Measurements from ENCODE around the gene TRRAP. TPM values are rescaled to one million over a fixed set of nuclear protein-coding genes. Genes with fewer than 3 reads are reported as not detected.

TRRAP gene
- total and polyA plus RNA-seq, 8 donors, result 4.3 to 38.0 (median 15.7) TPM

GRCh38 chr7:98922392-98923187 is 44.3 kb downstream of the TRRAP start:
- Histone ChIP-seq H3K27me3 (no peaks in the 10 kb centered on the region), H3K27ac (no peak overlapping the region), H3K9me3 (no peaks in the 10 kb centered on the region), H3K4me1 (peaks cover 0 to 13% (median 9%) of the 10 kb centered on the region in 4 donors), H3K4me3 (no peak overlapping the region), H3K36me3 (peaks cover 79 to 100% (median 100%) of the 10 kb centered on the region in 4 donors)
- whole genome bisulfite sequencing, 5 donors, result 65 to 76% (median 69%) methylated on average over 12 of the region's 12 CpGs
- TF ChIP-seq EP300 (IDR thresholded peaks at IDR 0.05), result no peak
- TF ChIP-seq POLR2A (IDR thresholded peaks at IDR 0.05), result no peak
- TF ChIP-seq POLR2AphosphoS5 (IDR thresholded peaks at IDR 0.05), result peak in 1 of 3 donors; percentile 7
- intact Hi-C loops (cut with DNase I; ENCODE audit: low total_unique reads), result no loop called here
- DNase-seq, result peak; percentile 34 to 52

DNA sequence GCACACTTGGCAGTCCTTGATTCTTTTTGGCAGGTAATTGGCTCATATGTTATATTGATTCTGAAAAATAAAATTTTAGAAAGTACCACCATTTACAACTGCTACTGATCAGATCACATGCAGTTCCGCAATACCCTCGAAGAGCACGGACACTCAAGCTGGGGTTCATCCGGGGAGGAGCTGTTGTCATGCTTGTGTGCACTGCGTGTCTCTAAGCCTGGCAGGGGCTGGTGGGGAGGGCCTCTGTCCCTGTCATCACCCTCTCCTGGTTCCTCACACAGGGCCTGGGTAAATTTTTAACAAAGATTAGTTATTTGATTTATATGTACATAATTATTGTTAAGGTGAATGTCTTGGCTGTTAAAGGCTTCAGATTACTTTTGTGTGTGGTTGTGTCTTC is 45.2 kb downstream of the TRRAP start:
- Histone ChIP-seq H3K4me3 (no peak overlapping the region), H3K27me3 (no peaks in the 10 kb centered on the region), H3K9me3 (no peaks in the 10 kb centered on the region), H3K36me3 (peaks cover 79 to 100% (median 100%) of the 10 kb centered on the region in 4 donors), H3K27ac (no peak overlapping the region), H3K4me1 (peaks cover 0 to 13% (median 9%) of the 10 kb centered on the region in 4 donors)
- 96 to 98% (median 97%) methylated on average over 5 of the region's 5 CpGs for WGBS, 5 donors
- no peak for DNase-seq
- no peak for TF ChIP-seq POLR2A (IDR thresholded peaks at IDR 0.05)
- intact Hi-C loops (cut with DNase I; ENCODE audit: low total_unique reads), result no loop called here

DNA sequence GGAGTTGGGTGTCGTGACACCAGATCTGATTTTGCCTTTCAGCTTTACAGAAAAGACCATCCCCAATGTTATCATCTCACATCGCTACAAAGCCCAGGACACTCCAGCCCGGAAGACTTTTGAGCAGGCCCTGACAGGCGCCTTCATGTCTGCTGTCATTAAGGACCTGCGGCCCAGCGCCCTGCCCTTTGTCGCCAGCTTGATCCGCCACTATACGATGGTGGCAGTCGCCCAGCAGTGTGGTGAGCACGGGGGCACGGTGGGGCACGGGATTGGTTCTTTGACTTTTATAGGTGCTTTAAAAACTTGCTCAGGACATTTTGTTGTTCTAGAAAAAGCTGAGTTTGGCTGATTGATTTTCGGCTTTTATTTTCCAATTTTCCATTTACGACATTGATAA is 48.8 kb downstream of the TRRAP start:
- peaks cover 85 to 100% (median 100%) of the 10 kb centered on the region in 4 donors for H3K36me3 ChIP-seq
- 91 to 98% (median 98%) methylated on average over 15 of the region's 15 CpGs for WGBS, 5 donors

GRCh38 chr7:98930464-98930863 is 52.1 kb downstream of the TRRAP start:
- Histone ChIP-seq H3K4me1 (no peaks in the 10 kb centered on the region), H3K27ac (no peak overlapping the region), H3K4me3 (no peak overlapping the region), H3K36me3 (peaks cover 83 to 100% (median 100%) of the 10 kb centered on the region in 4 donors), H3K9me3 (no peaks in the 10 kb centered on the region), H3K27me3 (no peaks in the 10 kb centered on the region)
- WGBS, 5 donors, result 87 to 92% (median 90%) methylated on average over 10 of the region's 10 CpGs
- TF ChIP-seq, protein P1, sequence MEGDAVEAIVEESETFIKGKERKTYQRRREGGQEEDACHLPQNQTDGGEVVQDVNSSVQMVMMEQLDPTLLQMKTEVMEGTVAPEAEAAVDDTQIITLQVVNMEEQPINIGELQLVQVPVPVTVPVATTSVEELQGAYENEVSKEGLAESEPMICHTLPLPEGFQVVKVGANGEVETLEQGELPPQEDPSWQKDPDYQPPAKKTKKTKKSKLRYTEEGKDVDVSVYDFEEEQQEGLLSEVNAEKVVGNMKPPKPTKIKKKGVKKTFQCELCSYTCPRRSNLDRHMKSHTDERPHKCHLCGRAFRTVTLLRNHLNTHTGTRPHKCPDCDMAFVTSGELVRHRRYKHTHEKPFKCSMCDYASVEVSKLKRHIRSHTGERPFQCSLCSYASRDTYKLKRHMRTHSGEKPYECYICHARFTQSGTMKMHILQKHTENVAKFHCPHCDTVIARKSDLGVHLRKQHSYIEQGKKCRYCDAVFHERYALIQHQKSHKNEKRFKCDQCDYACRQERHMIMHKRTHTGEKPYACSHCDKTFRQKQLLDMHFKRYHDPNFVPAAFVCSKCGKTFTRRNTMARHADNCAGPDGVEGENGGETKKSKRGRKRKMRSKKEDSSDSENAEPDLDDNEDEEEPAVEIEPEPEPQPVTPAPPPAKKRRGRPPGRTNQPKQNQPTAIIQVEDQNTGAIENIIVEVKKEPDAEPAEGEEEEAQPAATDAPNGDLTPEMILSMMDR (IDR thresholded peaks at IDR 0.05), result no peak
- TF ChIP-seq POLR2A (IDR thresholded peaks at IDR 0.05), result no peak
- TF ChIP-seq EP300 (IDR thresholded peaks at IDR 0.05), result no peak
- TF ChIP-seq POLR2AphosphoS5 (IDR thresholded peaks at IDR 0.05), result no peak
- DNase-seq, result no peak
- intact Hi-C loops (cut with DNase I; ENCODE audit: low total_unique reads), result no loop called here

More for the DNA sequence above, 48.8 kb downstream of the TRRAP start:
- no peak overlapping the region for H3K27ac ChIP-seq
- H3K4me3 ChIP-seq, result no peak overlapping the region
- DNase-seq, result no peak
- no peaks in the 10 kb centered on the region for H3K9me3 ChIP-seq
- peaks cover 0 to 10% (median 8%) of the 10 kb centered on the region in 4 donors for H3K4me1 ChIP-seq
- intact Hi-C loops (cut with DNase I; ENCODE audit: low total_unique reads), result no loop called here
- TF ChIP-seq POLR2AphosphoS5 (IDR thresholded peaks at IDR 0.05) (no peak), EP300 (IDR thresholded peaks at IDR 0.05) (no peak), POLR2A (IDR thresholded peaks at IDR 0.05) (no peak)
- TF ChIP-seq, protein P1 (IDR thresholded peaks at IDR 0.05), result no peak
- H3K27me3 ChIP-seq, result no peaks in the 10 kb centered on the region

DNA sequence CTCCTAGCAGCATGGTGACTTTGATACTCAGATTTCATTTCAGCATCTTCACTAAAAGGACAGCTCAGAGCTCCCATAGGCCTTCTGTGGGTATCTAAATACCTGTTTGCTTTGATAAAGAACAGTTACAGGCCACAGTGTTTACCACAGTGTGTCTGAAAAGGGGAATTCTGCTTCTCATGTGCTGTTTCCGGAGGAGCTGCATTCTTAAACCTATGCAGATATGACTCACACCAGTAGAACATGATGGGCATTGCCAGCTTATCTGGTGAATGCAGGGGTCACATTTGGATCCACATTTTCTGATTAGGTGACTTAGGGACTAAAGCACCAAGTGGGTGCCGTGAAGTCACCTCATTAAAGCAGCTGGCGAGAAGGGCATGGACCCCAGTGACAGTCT is 52.6 kb downstream of the TRRAP start:
- no peak for TF ChIP-seq POLR2A (IDR thresholded peaks at IDR 0.05)
- TF ChIP-seq, protein P1 (IDR thresholded peaks at IDR 0.05), result no peak
- TF ChIP-seq POLR2AphosphoS5 (IDR thresholded peaks at IDR 0.05), result no peak
- TF ChIP-seq EP300 (IDR thresholded peaks at IDR 0.05), result no peak
- peaks cover 80 to 100% (median 100%) of the 10 kb centered on the region in 4 donors for H3K36me3 ChIP-seq
- no peaks in the 10 kb centered on the region for H3K27me3 ChIP-seq
- intact Hi-C loops (cut with DNase I; ENCODE audit: low total_unique reads), result no loop called here
- WGBS, 5 donors, result 81 to 88% (median 87%) methylated on average over 3 of the region's 3 CpGs
- no peaks in the 10 kb centered on the region for H3K9me3 ChIP-seq
- no peak overlapping the region for H3K4me3 ChIP-seq
- H3K27ac ChIP-seq, result no peak overlapping the region
- DNase-seq, result no peak
- no peaks in the 10 kb centered on the region for H3K4me1 ChIP-seq
